HepG2 (cell line): ENCODE data around the gene HSPA1L. TPM values are rescaled to one million over a fixed set of nuclear protein-coding genes. Genes with fewer than 3 reads are reported as not detected.

Source experiments
- ATAC-seq: fragments of 200-7000 bp; cut with Tn5 transposase; 3 replicates; pipeline ENCODE4 v1.9.1; 2020; ENCODE audit warnings: mild to moderate bottlenecking, moderate library complexity
- BruUV-seq: library from RNA; stranded (reverse); fragments of 400-500 nt; replicated peaks from 2 replicates; lab custom pipeline; 2021; lab: Mats Ljungman, UMichigan
- CTCF ChIA-PET: fragments of 300-600 bp; formaldehyde crosslinking; extraction: SDS; loops from one replicate; lab custom pipeline; 2021; ENCODE audit warnings: low total read pairs, inconsistent platforms, low intra/inter-chr PET ratio; lab: Yijun Ruan, JAX
- POLR2A ChIA-PET: fragments of 350-600 bp; sonication (Branson Sonifier 250); formaldehyde crosslinking; loops from one replicate; lab custom pipeline; 2020; ENCODE audit warnings: antibody characterized with exemption, inconsistent platforms; lab: Yijun Ruan, JAX
- DNase-seq: peaks from one replicate; pipeline ENCODE4 v3.0.0-alpha.2; 2015; ENCODE audit warnings: low spot score
- FAIRE-seq: peaks from 3 replicates; lab custom pipeline; 2011; peaks lifted over from hg19 to GRCh38; lab: Jason Lieb, UNC
- H2AFZ ChIP-seq: one replicate; pipeline ENCODE4 v1.6.1; 2011; ENCODE audit warnings: low read length, inconsistent platforms
- H3K27ac ChIP-seq: fragments of 300-600 bp; 3 replicates; pipeline ENCODE4 v1.8.0; 2011; ENCODE audit warnings: mixed run types, mild to moderate bottlenecking, mixed read lengths, low read length, inconsistent platforms; ENCODE audit not compliant: insufficient read depth; ENCODE audit errors: extremely low read length
- H3K27me3 ChIP-seq, 2 experiments: fragments of 200-600 bp in 1 of 2; 2 replicates in 1 of 2; 3 replicates in 1 of 2; pipeline versions ENCODE4 v1.6.0 to v1.8.0; 2011; ENCODE audit warnings: low read length in 2 of 2, mild to moderate bottlenecking in 2 of 2, moderate library complexity in 2 of 2, inconsistent platforms in 1 of 2; ENCODE audit not compliant: insufficient read depth in 2 of 2, control insufficient read depth in 1 of 2
- H3K36me3 ChIP-seq, 2 experiments: fragments of 200-600 bp in 1 of 2; replicated peaks in 1 of 2; 2 replicates in 1 of 2; 3 replicates in 1 of 2; pipeline versions ENCODE4 v1.5.1 to v1.8.0; 2011; ENCODE audit warnings: low read length in 2 of 2, inconsistent platforms in 1 of 2; ENCODE audit not compliant: insufficient read depth in 2 of 2, control insufficient read depth in 1 of 2
- H3K4me1 ChIP-seq: 2 replicates; pipeline ENCODE4 v1.5.1; 2012; ENCODE audit warnings: low read length, inconsistent platforms; ENCODE audit not compliant: insufficient read depth
- H3K4me2 ChIP-seq: 2 replicates; pipeline ENCODE4 v1.6.0; 2011; ENCODE audit warnings: low read depth, low read length, inconsistent platforms
- H3K4me3 ChIP-seq, 3 experiments: fragments of 200-600 bp in 1 of 3; sonication (generic), shearing (Covaris generic) in 1 of 3; replicated peaks in 1 of 3; 2 replicates each; pipeline ENCODE4 v1.5.1; 2011 to 2016; ENCODE audit warnings: low read length in 3 of 3, inconsistent platforms in 2 of 3, low read depth in 2 of 3, mild to moderate bottlenecking in 2 of 3, control low read depth in 1 of 3, mixed read lengths in 1 of 3; ENCODE audit not compliant: insufficient read depth in 1 of 3
- H3K79me2 ChIP-seq: one replicate; pipeline ENCODE4 v1.6.1; 2011; ENCODE audit warnings: low read length, inconsistent platforms; ENCODE audit not compliant: insufficient read depth
- H3K9ac ChIP-seq: 2 replicates; pipeline ENCODE4 v1.6.0; 2011; ENCODE audit warnings: mild to moderate bottlenecking, low read depth, low read length, inconsistent platforms; ENCODE audit not compliant: insufficient read depth
- H3K9me3 ChIP-seq: 2 replicates; pipeline ENCODE4 v1.5.1; 2012; ENCODE audit warnings: mild to moderate bottlenecking, low read length
- H4K20me1 ChIP-seq: 2 replicates; pipeline ENCODE4 v1.6.0; 2011; ENCODE audit warnings: inconsistent platforms, mild to moderate bottlenecking, low read length, moderate library complexity; ENCODE audit not compliant: insufficient read depth
- ATAD3A ChIP-seq: sonication (generic); formaldehyde crosslinking; IDR thresholded peaks from 2 replicates; pipeline ENCODE4 v1.4.0; 2020; ENCODE audit warnings: missing genetic modification reagents
- CAMTA2 ChIP-seq: sonication (generic); formaldehyde crosslinking; IDR thresholded peaks from 2 replicates; pipeline ENCODE4 v1.4.0; 2020; ENCODE audit warnings: mild to moderate bottlenecking, missing genetic modification reagents, borderline replicate concordance
- GTF2F1 ChIP-seq: fragments of 150-350 bp; IDR thresholded peaks from 2 replicates; pipeline ENCODE4 v1.6.1; 2014; ENCODE audit warnings: low read length
- MAF1 ChIP-seq: sonication (generic); formaldehyde crosslinking; IDR thresholded peaks from 2 replicates; pipeline ENCODE4 v1.5.0; 2020; ENCODE audit warnings: missing genetic modification reagents, borderline replicate concordance
- TBX2 ChIP-seq: sonication (generic); formaldehyde crosslinking; IDR thresholded peaks from 2 replicates; pipeline ENCODE4 v1.5.0; 2020; ENCODE audit warnings: missing genetic modification reagents, mild to moderate bottlenecking, borderline replicate concordance
- TBX3 ChIP-seq: fragments of 450-650 bp; IDR thresholded peaks from 2 replicates; pipeline ENCODE4 v1.6.1; 2017; ENCODE audit warnings: antibody characterized with exemption, mild to moderate bottlenecking, inconsistent platforms, borderline replicate concordance
- ZNF121 ChIP-seq: sonication (generic); formaldehyde crosslinking; IDR thresholded peaks from 2 replicates; pipeline ENCODE4 v1.5.0; 2020; ENCODE audit warnings: mild to moderate bottlenecking, missing genetic modification reagents
- ZNF256 ChIP-seq: sonication (generic); formaldehyde crosslinking; conservative IDR thresholded peaks from 2 replicates; pipeline ENCODE4 v1.4.0; 2020; ENCODE audit warnings: missing genetic modification reagents
- ZNF335 ChIP-seq: sonication (generic); formaldehyde crosslinking; IDR thresholded peaks from 2 replicates; pipeline ENCODE4 v1.4.0; 2020; ENCODE audit warnings: missing genetic modification reagents
- ZNF451 ChIP-seq: sonication (generic); formaldehyde crosslinking; IDR thresholded peaks from 2 replicates; pipeline ENCODE4 v1.5.0; 2020; ENCODE audit warnings: mild to moderate bottlenecking, missing genetic modification reagents
- ZNF557 ChIP-seq: sonication (generic); formaldehyde crosslinking; IDR thresholded peaks from 2 replicates; pipeline ENCODE4 v1.4.0; 2020; ENCODE audit warnings: missing genetic modification reagents
- WGBS: methylation state at CpG from one replicate; pipeline ENCODE4 v1.1.6; 2017; ENCODE audit warnings: low lambda C conversion rate; 5-methylcytosine and 5-hydroxymethylcytosine counted together
- in situ Hi-C: cut with HindIII; loops from 2 replicates; pipeline ENCODE4 v1.10.0; 2017; ENCODE audit warnings: low pct_unique_long_range_greater_than_20kb; ENCODE audit not compliant: extremely low pct_ligation_motif_present
- intact Hi-C: fragments of 100-400 bp; cut with micrococcal nuclease; formaldehyde crosslinking; loops from one replicate; pipeline ENCODE4 v1.10.0; 2022; ENCODE audit not compliant: unreplicated experiment
- polyA plus RNA-seq, 8 experiments: library from polyadenylated mRNA; depleted of rRNA in 3 of 8; stranded (reverse) in 7 of 8; unstranded in 1 of 8; fragments of >200 nt; fragmentation: Illumina TruSeq in 4 of 8; extraction: Trizol in 4 of 8; gene quantifications; 2 replicates each; pipeline versions ENCODE4 v1.2.1 to v1.2.3, GENCODE V29; 2011 to 2016; ENCODE audit warnings: low read depth in 4 of 8, missing spikeins in 1 of 8, mixed read lengths in 1 of 8; ENCODE audit not compliant: insufficient read depth in 1 of 8
- total RNA-seq, 5 experiments: library from RNA; depleted of rRNA; stranded (reverse); fragments of >200 nt; fragmentation: Illumina TruSeq; extraction: Trizol; gene quantifications; 2 replicates each; pipeline ENCODE4 v1.2.3, GENCODE V29; 2016; ENCODE audit warnings: low read depth in 1 of 5
- TF ChIP-seq, protein P1 (sequence below): IDR thresholded peaks from 2 replicates; pipeline ENCODE4 v1.6.1; 2016; ENCODE audit warnings: mild to moderate bottlenecking, missing biosample characterization, missing genetic modification reagents

The HSPA1L gene
- total and polyA plus RNA-seq, 2 of the 13 experiments (the other 11 are each of a cell fraction or from before 2014, with no cell fraction given): 0.55 to 1.0 TPM

DNA sequence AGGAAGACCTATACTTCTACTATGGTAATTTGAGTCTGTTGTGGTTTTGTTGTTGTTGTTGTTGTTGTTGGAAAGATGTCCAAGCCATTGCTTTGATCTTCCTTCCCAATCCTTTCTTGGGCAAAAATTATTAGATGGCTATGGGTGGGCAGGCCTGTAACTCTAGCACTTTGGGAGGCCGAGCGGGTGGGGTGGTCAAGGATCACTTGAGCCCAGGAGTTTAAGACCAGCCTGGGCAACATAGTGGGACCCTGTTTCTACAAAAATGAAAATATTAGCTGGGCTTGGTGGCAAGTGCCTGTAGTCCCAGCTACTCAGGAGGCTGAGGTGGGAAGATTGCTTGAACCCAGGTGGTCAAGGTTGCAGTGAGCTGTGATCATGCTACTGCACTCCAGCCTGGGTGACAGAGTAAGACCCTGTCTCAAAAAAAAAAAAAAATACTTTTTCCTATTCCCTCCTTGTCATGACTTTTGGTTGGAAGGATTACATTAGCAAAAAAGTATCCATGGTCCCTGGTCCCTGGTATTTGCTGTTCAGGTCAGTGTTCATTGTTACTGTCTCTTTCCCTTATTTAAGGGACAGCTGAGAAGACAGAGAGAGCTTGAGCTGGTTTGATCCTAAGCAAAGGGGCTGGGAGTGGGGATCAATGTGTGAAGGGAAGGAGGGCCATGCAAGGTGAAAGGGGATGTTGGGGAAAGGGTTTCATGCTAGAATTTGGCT is 35.8 kb upstream of the HSPA1L start:
- in situ Hi-C loops: no loop called here
- ATAC-seq: peak; percentile 45

DNA sequence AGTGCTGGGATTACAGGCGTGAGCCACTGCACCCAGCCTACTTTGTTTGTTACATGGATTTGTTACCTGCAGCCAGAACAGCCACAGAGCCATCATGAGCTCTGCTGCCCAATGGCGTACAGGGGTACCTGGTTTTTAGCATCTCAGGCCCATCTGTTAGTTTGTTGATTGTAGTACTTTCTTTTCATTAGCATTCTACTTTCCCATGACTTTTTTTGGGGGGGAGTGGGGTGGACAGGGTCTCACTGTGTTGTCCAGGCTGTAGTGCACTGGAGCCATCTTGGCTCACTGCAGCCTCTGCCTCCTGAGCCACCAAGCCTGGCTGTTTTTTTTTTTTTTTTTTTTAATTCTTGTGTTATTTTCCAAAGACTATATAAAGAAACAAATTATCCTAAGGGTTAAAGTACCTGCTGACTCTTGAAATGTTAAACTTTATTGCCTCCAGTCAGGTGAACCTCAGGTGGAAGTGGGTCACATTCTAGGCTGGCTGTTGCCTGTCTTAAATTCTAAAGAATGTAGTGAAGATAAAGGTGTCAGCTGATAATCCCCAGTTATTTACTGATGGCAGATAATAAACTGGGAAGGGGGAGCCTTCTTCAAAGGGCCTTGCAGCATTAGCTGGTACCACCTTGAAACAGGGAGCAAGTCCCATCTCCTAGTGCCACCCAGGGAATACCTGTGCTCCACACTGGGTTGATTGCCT is 32.3 kb upstream of the HSPA1L start:
- in situ Hi-C loops: no loop called here
- Histone ChIP-seq H2AFZ (no peak overlapping the region), H3K36me3 (no peaks in the 10 kb centered on the region), H3K4me2 (no peak overlapping the region), H3K79me2 (no peaks in the 10 kb centered on the region), H3K4me3 (no peak overlapping the region), H3K27ac (no peak overlapping the region), H4K20me1 (no peaks in the 10 kb centered on the region), H3K4me1 (peaks cover 34% of the 10 kb centered on the region), H3K9ac (no peak overlapping the region), H3K9me3 (no peaks in the 10 kb centered on the region), H3K27me3 (no peaks in the 10 kb centered on the region)
- no peak for DNase-seq
- no peak for ATAC-seq
- peak; percentile 83; the same call in 1 of the 2 replicates for TF ChIP-seq ZNF121 (CRISPR knock-in tag)
- TF ChIP-seq ZNF557 (CRISPR knock-in tag): no peak
- TF ChIP-seq MAF1 (CRISPR knock-in tag): no peak
- CTCF ChIA-PET: no interaction called here
- WGBS: 64% methylated on average over 2 of the region's 2 CpGs
- POLR2A ChIA-PET: interaction anchor here (0.7 to 5.9 kb wide), 5 partner anchors 9 to 105 kb away, joined by 3 to 93 read pairs (median 8); partner anchors contain the start of gene NEU1
- intact Hi-C loops: no loop called here
- no TSS peak for BruUV-seq
- FAIRE-seq: no peak

More for the DNA sequence above, 35.8 kb upstream of the HSPA1L start:
- FAIRE-seq: no peak
- peak overlapping the region; percentile 43 for H3K27ac ChIP-seq
- no peaks in the 10 kb centered on the region for H3K36me3 ChIP-seq
- H4K20me1 ChIP-seq: no peaks in the 10 kb centered on the region
- no peaks in the 10 kb centered on the region for H3K9me3 ChIP-seq
- TF ChIP-seq GTF2F1: no peak
- TF ChIP-seq TBX3: no peak
- TF ChIP-seq ZNF121 (CRISPR knock-in tag): peak; percentile 52
- TF ChIP-seq, protein P1, sequence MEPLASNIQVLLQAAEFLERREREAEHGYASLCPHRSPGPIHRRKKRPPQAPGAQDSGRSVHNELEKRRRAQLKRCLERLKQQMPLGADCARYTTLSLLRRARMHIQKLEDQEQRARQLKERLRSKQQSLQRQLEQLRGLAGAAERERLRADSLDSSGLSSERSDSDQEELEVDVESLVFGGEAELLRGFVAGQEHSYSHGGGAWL (CRISPR knock-in tag): no peak
- no peak for TF ChIP-seq ZNF256
- TF ChIP-seq TBX2 (CRISPR knock-in tag): peak; percentile 38; the same call in 1 of the 2 replicates
- no peak for TF ChIP-seq ATAD3A
- TF ChIP-seq ZNF451 (CRISPR knock-in tag): no peak
- TF ChIP-seq ZNF335 (CRISPR knock-in tag): 0 out of 2 replicates have a peak, but pooled peaks have one; percentile 33
- no peak for TF ChIP-seq CAMTA2 (CRISPR knock-in tag)
- TF ChIP-seq, all 625 proteins: peak for 3
- Histone ChIP-seq H3K79me2 (no peaks in the 10 kb centered on the region), H3K27me3 (no peaks in the 10 kb centered on the region), H3K4me3 (no peak overlapping the region), H3K4me1 (peaks cover 35% of the 10 kb centered on the region), H3K9ac (peak overlapping the region; percentile 8), H3K4me2 (peak overlapping the region; percentile 48), H2AFZ (peak overlapping the region; percentile 43)
- intact Hi-C loops: no loop called here
- DNase-seq: no peak
- CTCF ChIA-PET: no interaction called here
- BruUV-seq: no TSS peak
- POLR2A ChIA-PET: interaction anchor here (0.8 to 5.9 kb wide), 3 partner anchors 14 to 20 kb away, joined by 3 to 93 read pairs (median 52); partner anchors contain the start of gene NEU1
- 92% methylated on average over 2 of the region's 2 CpGs for WGBS
